H9 (cell line): ENCODE data around the gene KANSL3. TPM values are rescaled to one million over a fixed set of nuclear protein-coding genes. Genes with fewer than 3 reads are reported as not detected.

ENCODE experiments used
- DNase-seq: peaks from one replicate; pipeline ENCODE4 v3.0.0-alpha.2; 2017
- H2AFZ ChIP-seq: one replicate; pipeline ENCODE4 v1.6.1; 2013; ENCODE audit warnings: mild to moderate bottlenecking, low read length, control low read depth, moderate library complexity
- H2AK5ac ChIP-seq: 2 replicates; pipeline ENCODE4 v1.6.1; 2013; ENCODE audit warnings: low read length, control low read depth, mixed read lengths; ENCODE audit not compliant: insufficient read length
- H2BK120ac ChIP-seq: one replicate; pipeline ENCODE4 v1.6.1; 2013; ENCODE audit warnings: low read depth, mild to moderate bottlenecking, low read length, control low read depth, inconsistent platforms; ENCODE audit not compliant: poor library complexity, severe bottlenecking
- H2BK12ac ChIP-seq: 2 replicates; pipeline ENCODE4 v1.6.1; 2013; ENCODE audit warnings: low read length, control low read depth, mixed read lengths, low read depth; ENCODE audit not compliant: insufficient read length
- H2BK15ac ChIP-seq: 2 replicates; pipeline ENCODE4 v1.6.1; 2013; ENCODE audit warnings: low read depth, low read length, control low read depth
- H2BK20ac ChIP-seq: one replicate; pipeline ENCODE4 v1.6.1; 2013; ENCODE audit warnings: low read depth, mild to moderate bottlenecking, low read length, control low read depth, inconsistent platforms; ENCODE audit not compliant: poor library complexity, severe bottlenecking
- H2BK5ac ChIP-seq: 2 replicates; pipeline ENCODE4 v1.6.1; 2013; ENCODE audit warnings: low read length, control low read depth, mixed read lengths; ENCODE audit not compliant: insufficient read length
- H3K14ac ChIP-seq: 2 replicates; pipeline ENCODE4 v1.6.1; 2013; ENCODE audit warnings: low read length, control low read depth; ENCODE audit not compliant: insufficient read depth
- H3K18ac ChIP-seq: 2 replicates; pipeline ENCODE4 v1.6.1; 2013; ENCODE audit warnings: low read depth, mild to moderate bottlenecking, mixed read lengths, low read length, control low read depth; ENCODE audit not compliant: insufficient read length
- H3K23ac ChIP-seq: 2 replicates; pipeline ENCODE4 v1.6.1; 2013; ENCODE audit warnings: low read length, control low read depth, mixed read lengths, low read depth; ENCODE audit not compliant: insufficient read length
- H3K23me2 ChIP-seq: 2 replicates; pipeline ENCODE4 v1.6.1; 2013; ENCODE audit warnings: low read depth, mild to moderate bottlenecking, mixed read lengths, low read length, control low read depth; ENCODE audit not compliant: insufficient read length, poor library complexity, severe bottlenecking
- H3K27ac ChIP-seq: 2 replicates; pipeline ENCODE4 v1.5.1; 2013; ENCODE audit warnings: low read length, control low read depth, mixed read lengths, low read depth; ENCODE audit not compliant: insufficient read length
- H3K27me3 ChIP-seq: 2 replicates; pipeline ENCODE4 v1.6.1; 2013; ENCODE audit warnings: low read length, control low read depth, inconsistent platforms; ENCODE audit not compliant: insufficient read depth
- H3K4ac ChIP-seq: 2 replicates; pipeline ENCODE4 v1.6.1; 2013; ENCODE audit warnings: low read depth, mild to moderate bottlenecking, control low read depth, inconsistent platforms, low read length, moderate library complexity
- H3K4me1 ChIP-seq: 2 replicates; pipeline ENCODE4 v1.6.1; 2013; ENCODE audit warnings: low read length, control low read depth, inconsistent platforms; ENCODE audit not compliant: insufficient read depth
- H3K4me2 ChIP-seq: 2 replicates; pipeline ENCODE4 v1.6.1; 2013; ENCODE audit warnings: low read length, control low read depth, mixed read lengths; ENCODE audit not compliant: insufficient read length, insufficient read depth
- H3K56ac ChIP-seq: 2 replicates; pipeline ENCODE4 v1.6.1; 2013; ENCODE audit warnings: low read depth, mild to moderate bottlenecking, mixed read lengths, low read length, control low read depth; ENCODE audit not compliant: insufficient read length
- H3K79me1 ChIP-seq: 2 replicates; pipeline ENCODE4 v1.6.1; 2013; ENCODE audit warnings: low read depth, mild to moderate bottlenecking, moderate library complexity, low read length, control low read depth, inconsistent platforms; ENCODE audit not compliant: insufficient read depth, poor library complexity, severe bottlenecking
- H3K79me2 ChIP-seq: 2 replicates; pipeline ENCODE4 v1.6.1; 2013; ENCODE audit warnings: low read length, control low read depth, inconsistent platforms; ENCODE audit not compliant: insufficient read depth
- H3K9ac ChIP-seq: 2 replicates; pipeline ENCODE4 v1.6.1; 2013; ENCODE audit warnings: low read length, control low read depth, mixed read lengths; ENCODE audit not compliant: insufficient read length; ENCODE audit errors: extremely low read depth
- H3K9me3 ChIP-seq: one replicate; pipeline ENCODE4 v1.6.1; 2013; ENCODE audit warnings: low read depth, low read length, inconsistent platforms; ENCODE audit not compliant: control insufficient read depth
- H3T11ph ChIP-seq: one replicate; pipeline ENCODE4 v1.6.1; 2013; ENCODE audit warnings: mild to moderate bottlenecking, low read length, control low read depth, inconsistent platforms
- H4K20me1 ChIP-seq: one replicate; pipeline ENCODE4 v1.6.1; 2013; ENCODE audit not compliant: control insufficient read depth, insufficient read length, insufficient read depth
- H4K5ac ChIP-seq: 2 replicates; pipeline ENCODE4 v1.6.1; 2013; ENCODE audit warnings: low read depth, mild to moderate bottlenecking, mixed read lengths, low read length, control low read depth; ENCODE audit not compliant: insufficient read length
- H4K8ac ChIP-seq: replicated peaks from 2 replicates; pipeline ENCODE4 v1.6.1; 2013; ENCODE audit warnings: low read length, control low read depth, mixed read lengths, low read depth; ENCODE audit not compliant: insufficient read length
- H4K91ac ChIP-seq: 2 replicates; pipeline ENCODE4 v1.6.1; 2013; ENCODE audit warnings: low read depth, mild to moderate bottlenecking, moderate library complexity, mixed read lengths, low read length, control low read depth; ENCODE audit not compliant: insufficient read length
- H3K27ac Mint-ChIP-seq, 3 experiments: 2 replicates in 2 of 3; 3 replicates in 1 of 3; pipeline ENCODE4 v1.8.0; 2020 to 2021; ENCODE audit warnings: mixed read lengths in 3 of 3, mild to moderate bottlenecking in 1 of 3, moderate library complexity in 1 of 3
- H3K27me3 Mint-ChIP-seq: 2 replicates; pipeline ENCODE4 v1.8.0; 2021; ENCODE audit warnings: low read depth, mild to moderate bottlenecking, moderate library complexity, mixed read lengths
- H3K36me3 Mint-ChIP-seq, 3 experiments: 2 replicates in 2 of 3; 3 replicates in 1 of 3; pipeline ENCODE4 v1.8.0; 2020 to 2021; ENCODE audit warnings: low read depth in 3 of 3, mixed read lengths in 3 of 3; ENCODE audit not compliant: insufficient read depth in 1 of 3
- H3K4me1 Mint-ChIP-seq, 2 experiments: 2 replicates each; pipeline ENCODE4 v1.8.0; 2020; ENCODE audit warnings: mixed read lengths in 2 of 2
- H3K4me3 Mint-ChIP-seq, 2 experiments: 2 replicates in 1 of 2; 3 replicates in 1 of 2; pipeline ENCODE4 v1.8.0; 2020 to 2021; ENCODE audit warnings: mild to moderate bottlenecking in 2 of 2, mixed read lengths in 2 of 2, moderate library complexity in 1 of 2
- H3K9me3 Mint-ChIP-seq, 2 experiments: 2 replicates in 1 of 2; 3 replicates in 1 of 2; pipeline ENCODE4 v1.8.0; 2020; ENCODE audit warnings: mild to moderate bottlenecking in 2 of 2, mixed read lengths in 2 of 2, moderate library complexity in 1 of 2
- CTCF ChIP-seq: fragments of 200-600 bp; sonication (generic); conservative IDR thresholded peaks from 3 replicates; pipeline ENCODE4 v1.8.0; 2021; ENCODE audit warnings: antibody characterized with exemption, mild to moderate bottlenecking
- WGBS: extraction: QIAGEN DNeasy Blood & Tissue Kit; methylation state at CpG from one replicate; pipeline ENCODE4 v1.1.7; 2013; ENCODE audit warnings: missing lambda C conversion rate, low lambda C conversion rate, mixed read lengths; ENCODE audit not compliant: insufficient read length; ENCODE audit errors: extremely low coverage; 5-methylcytosine and 5-hydroxymethylcytosine counted together
- total RNA-seq: library from RNA; stranded (reverse); gene quantifications from 2 replicates; pipeline ENCODE4 v1.2.1, GENCODE V29; 2021

Gene KANSL3
- total RNA-seq, 1 experiment from 2014 or later, result 35.7 TPM

GRCh38 chr2:96647681-96648080, 9.6 kb upstream of the KANSL3 start:
- no CpG with 5 or more reads among the region's 6 CpGs for WGBS
- peaks cover 2% of the 10 kb centered on the region; the same call in 1 of the 2 replicates for H3K27me3 Mint-ChIP-seq
- H2BK12ac ChIP-seq, result no peak overlapping the region
- no peak for TF ChIP-seq CTCF
- no peak overlapping the region for H3K18ac ChIP-seq
- no peak overlapping the region for H3K4me3 Mint-ChIP-seq
- no peaks in the 10 kb centered on the region for H3K27me3 ChIP-seq
- H3K9ac ChIP-seq, result no peak overlapping the region
- no peak overlapping the region for H2BK120ac ChIP-seq
- no peak overlapping the region for H3K23ac ChIP-seq
- no peak overlapping the region for H3K4me2 ChIP-seq
- no peak overlapping the region for H3K27ac ChIP-seq
- DNase-seq, result no peak
- no peak overlapping the region for H3K14ac ChIP-seq
- no peak overlapping the region for H4K91ac ChIP-seq
- no peak overlapping the region for H3K4ac ChIP-seq
- no peaks in the 10 kb centered on the region for H3K4me1 ChIP-seq
- no peaks in the 10 kb centered on the region for H3K9me3 Mint-ChIP-seq
- no peaks in the 10 kb centered on the region for H3K79me1 ChIP-seq
- H4K5ac ChIP-seq, result no peak overlapping the region
- no peak overlapping the region for H2AFZ ChIP-seq
- no peaks in the 10 kb centered on the region for H3K9me3 ChIP-seq
- H3K36me3 Mint-ChIP-seq, result peaks cover 0 to 2% (median 0%) of the 10 kb centered on the region in 3 experiments; a peak in 2 of 7 replicates
- no peak overlapping the region for H2BK5ac ChIP-seq
- no peak overlapping the region for H3K27ac Mint-ChIP-seq
- H4K8ac ChIP-seq, result no peak overlapping the region
- H4K20me1 ChIP-seq, result no peaks in the 10 kb centered on the region
- peaks cover 4% of the 10 kb centered on the region in 2 experiments; a peak in 3 of 4 replicates for H3K4me1 Mint-ChIP-seq
- peaks cover 4% of the 10 kb centered on the region for H3K23me2 ChIP-seq
- H2BK20ac ChIP-seq, result no peak overlapping the region
- no peak overlapping the region for H3T11ph ChIP-seq
- no peaks in the 10 kb centered on the region for H3K79me2 ChIP-seq
- no peak overlapping the region for H2BK15ac ChIP-seq
- no peak overlapping the region for H2AK5ac ChIP-seq
- no peak overlapping the region for H3K56ac ChIP-seq
